Natural killer cell (primary cell): Measurements from ENCODE around the gene TEX14. TPM values are rescaled to one million over a fixed set of nuclear protein-coding genes. Genes with fewer than 3 reads are reported as not detected.

Experiments used
- ATAC-seq, 3 donors: fragments of 150-1000 bp in 2 of 3; fragments of 200-7000 bp in 1 of 3; cut with Tn5 transposase; 1 replicate in 1 of 3; 2 replicates in 2 of 3; pipeline ENCODE4 v1.10.0; 2021; ENCODE audit warnings: mild to moderate bottlenecking in 2 of 3, moderate library complexity in 2 of 3
- DNase-seq, 2 donors: peaks; one replicate each; pipeline versions ENCODE4 v3.0.0 to v3.0.0-alpha.2; 2013 to 2021; ENCODE audit warnings: mixed read lengths in 1 of 2
- H3K27ac ChIP-seq: one replicate; pipeline ENCODE4 v1.5.1; 2013; ENCODE audit warnings: mild to moderate bottlenecking, low read length
- H3K27me3 ChIP-seq: one replicate; pipeline ENCODE4 v1.6.1; 2013; ENCODE audit warnings: low read length; ENCODE audit not compliant: control insufficient read depth, insufficient read depth
- H3K36me3 ChIP-seq: one replicate; pipeline ENCODE4 v1.6.1; 2013; ENCODE audit warnings: low read length; ENCODE audit not compliant: control insufficient read depth, insufficient read depth
- H3K4me1 ChIP-seq: one replicate; pipeline ENCODE4 v1.6.1; 2013; ENCODE audit warnings: low read length; ENCODE audit not compliant: control insufficient read depth, insufficient read depth
- H3K4me3 ChIP-seq: one replicate; pipeline ENCODE4 v1.5.1; 2013; ENCODE audit warnings: low read length
- H3K9me3 ChIP-seq: one replicate; pipeline ENCODE4 v1.6.1; 2013; ENCODE audit warnings: low read length; ENCODE audit not compliant: control insufficient read depth, insufficient read depth
- H3K27ac Mint-ChIP-seq, 2 donors: one replicate each; pipeline ENCODE4 v1.8.0; 2022; ENCODE audit warnings: mild to moderate bottlenecking in 2 of 2, mixed read lengths in 2 of 2, moderate library complexity in 1 of 2
- H3K27me3 Mint-ChIP-seq, 2 donors: one replicate each; pipeline ENCODE4 v1.8.0; 2022; ENCODE audit warnings: low read depth in 2 of 2, mixed read lengths in 2 of 2
- H3K36me3 Mint-ChIP-seq: one replicate; pipeline ENCODE4 v1.8.0; 2022; ENCODE audit warnings: mixed read lengths
- H3K4me1 Mint-ChIP-seq, 2 donors: one replicate each; pipeline ENCODE4 v1.8.0; 2022; ENCODE audit warnings: mixed read lengths in 2 of 2
- H3K4me3 Mint-ChIP-seq: one replicate; pipeline ENCODE4 v1.8.0; 2022; ENCODE audit warnings: mild to moderate bottlenecking, moderate library complexity, mixed read lengths
- H3K9me3 Mint-ChIP-seq, 2 donors: one replicate each; pipeline ENCODE4 v1.8.0; 2022; ENCODE audit warnings: mixed read lengths in 2 of 2
- WGBS: methylation state at CpG from one replicate; pipeline ENCODE4 v1.1.7; 2013; ENCODE audit warnings: missing lambda C conversion rate; ENCODE audit not compliant: insufficient coverage; 5-methylcytosine and 5-hydroxymethylcytosine counted together
- intact Hi-C: fragments of 100-400 bp; cut with micrococcal nuclease; formaldehyde crosslinking; loops from one replicate; pipeline ENCODE4 v1.14.2; 2022
- total RNA-seq, 4 donors: library from RNA; stranded (reverse); fragments of 120-200 nt in 1 of 4; gene quantifications; one replicate each; pipeline versions ENCODE4 v1.2.3 to v1.2.4, GENCODE V29; 2013 to 2022
- TF ChIP-seq, protein P1 (sequence below): fragments of 200-600 bp; IDR thresholded peaks from one replicate; pipeline ENCODE4 v1.8.0; 2022; ENCODE audit warnings: antibody characterized with exemption

TEX14 gene
- total RNA-seq, 3 donors from 2014 or later (not counting 1 experiment from before 2014, with no cell fraction given), result 0.29 to 1.1 (median 0.89) TPM

- Mint-ChIP-seq H3K27me3 (peaks cover 8 to 13% of the 10 kb centered on the region in 2 donors), H3K27ac (no peak overlapping the region), H3K9me3 (no peaks in the 10 kb centered on the region), H3K36me3 (no peaks in the 10 kb centered on the region), H3K4me3 (no peak overlapping the region), H3K4me1 (no peaks in the 10 kb centered on the region)
- Histone ChIP-seq H3K4me1 (no peaks in the 10 kb centered on the region), H3K4me3 (no peak overlapping the region), H3K27me3 (no peaks in the 10 kb centered on the region), H3K27ac (no peak overlapping the region), H3K36me3 (no peaks in the 10 kb centered on the region), H3K9me3 (no peaks in the 10 kb centered on the region)
- no peak for DNase-seq
- ATAC-seq, result no peak
- intact Hi-C loops, result no loop called here
- WGBS, result 69% methylated on average over 3 of the region's 3 CpGs
- TF ChIP-seq, protein P1, sequence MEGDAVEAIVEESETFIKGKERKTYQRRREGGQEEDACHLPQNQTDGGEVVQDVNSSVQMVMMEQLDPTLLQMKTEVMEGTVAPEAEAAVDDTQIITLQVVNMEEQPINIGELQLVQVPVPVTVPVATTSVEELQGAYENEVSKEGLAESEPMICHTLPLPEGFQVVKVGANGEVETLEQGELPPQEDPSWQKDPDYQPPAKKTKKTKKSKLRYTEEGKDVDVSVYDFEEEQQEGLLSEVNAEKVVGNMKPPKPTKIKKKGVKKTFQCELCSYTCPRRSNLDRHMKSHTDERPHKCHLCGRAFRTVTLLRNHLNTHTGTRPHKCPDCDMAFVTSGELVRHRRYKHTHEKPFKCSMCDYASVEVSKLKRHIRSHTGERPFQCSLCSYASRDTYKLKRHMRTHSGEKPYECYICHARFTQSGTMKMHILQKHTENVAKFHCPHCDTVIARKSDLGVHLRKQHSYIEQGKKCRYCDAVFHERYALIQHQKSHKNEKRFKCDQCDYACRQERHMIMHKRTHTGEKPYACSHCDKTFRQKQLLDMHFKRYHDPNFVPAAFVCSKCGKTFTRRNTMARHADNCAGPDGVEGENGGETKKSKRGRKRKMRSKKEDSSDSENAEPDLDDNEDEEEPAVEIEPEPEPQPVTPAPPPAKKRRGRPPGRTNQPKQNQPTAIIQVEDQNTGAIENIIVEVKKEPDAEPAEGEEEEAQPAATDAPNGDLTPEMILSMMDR, result no peak
These were observed 166.6 kb downstream of the TEX14 start for GRCh38 chr17:58525239-58525638.

DNA sequence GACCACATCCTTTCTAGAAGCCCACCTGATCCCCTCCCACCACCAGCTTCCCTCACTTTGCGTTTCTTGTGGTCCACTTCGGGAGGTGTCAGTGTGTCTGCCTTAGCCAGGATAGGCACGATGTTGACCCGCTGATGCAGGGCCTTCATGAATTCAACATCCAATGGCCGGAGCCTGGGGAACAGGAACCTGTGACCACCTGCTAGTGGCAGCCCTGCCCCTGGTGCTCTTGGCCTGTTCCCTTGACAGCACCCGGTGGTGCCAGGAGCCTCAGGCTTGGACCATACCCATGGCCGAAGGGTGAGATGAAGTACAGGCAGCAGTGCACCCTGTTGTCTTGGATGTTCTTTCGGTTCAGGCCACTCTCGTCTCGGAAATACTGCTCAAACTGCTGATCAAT is 170.2 kb downstream of the TEX14 start:
- intact Hi-C loops, result no loop called here
- Histone ChIP-seq H3K36me3 (no peaks in the 10 kb centered on the region), H3K4me1 (peaks cover 20% of the 10 kb centered on the region), H3K4me3 (no peak overlapping the region), H3K27me3 (no peaks in the 10 kb centered on the region), H3K9me3 (no peaks in the 10 kb centered on the region), H3K27ac (no peak overlapping the region)
- Mint-ChIP-seq H3K9me3 (no peaks in the 10 kb centered on the region), H3K27ac (no peak overlapping the region), H3K4me1 (peaks cover 18 to 23% of the 10 kb centered on the region in 2 donors), H3K27me3 (peaks cover 0 to 3% of the 10 kb centered on the region in 2 donors), H3K36me3 (no peaks in the 10 kb centered on the region), H3K4me3 (no peak overlapping the region)
- DNase-seq (no peak), ATAC-seq (no peak)
- WGBS, result 96% methylated on average over 10 of the region's 10 CpGs
- TF ChIP-seq, protein P1, result no peak

DNA sequence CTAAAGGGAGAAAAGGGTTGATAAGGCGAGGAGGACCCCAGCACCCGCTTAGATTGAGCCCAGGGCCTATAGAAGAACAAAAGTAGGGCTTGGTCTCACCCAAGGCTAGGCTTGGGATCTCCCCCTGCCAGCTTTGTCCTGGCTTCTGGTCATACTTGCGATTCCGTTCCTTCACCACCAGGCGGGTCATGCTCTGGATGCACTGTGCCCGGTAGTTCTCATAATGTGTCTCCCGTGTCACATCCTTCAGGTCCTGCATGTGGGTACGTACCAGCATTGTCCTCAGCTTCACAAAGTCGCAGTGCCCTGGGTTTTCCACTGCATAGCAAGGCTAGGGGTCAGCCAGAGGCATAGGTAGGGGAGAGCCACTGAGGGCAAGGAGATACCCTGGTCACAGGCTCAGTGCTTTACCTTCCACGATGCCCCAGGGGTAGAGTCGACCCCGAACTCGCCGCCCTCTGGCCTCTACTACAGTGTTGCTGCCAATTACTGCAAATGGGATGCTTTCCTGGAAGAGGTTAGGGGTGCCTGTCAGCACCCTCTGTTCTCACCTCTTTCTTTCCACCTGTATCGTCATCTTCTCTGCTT is 170.9 kb downstream of the TEX14 start:
- TF ChIP-seq, protein P1, result no peak
- 80% methylated on average over 15 of the region's 15 CpGs for WGBS
- Histone ChIP-seq H3K36me3 (no peaks in the 10 kb centered on the region), H3K27me3 (no peaks in the 10 kb centered on the region), H3K4me3 (no peak overlapping the region), H3K9me3 (no peaks in the 10 kb centered on the region), H3K27ac (no peak overlapping the region), H3K4me1 (peaks cover 24% of the 10 kb centered on the region)
- ATAC-seq (no peak), DNase-seq (peak in 1 of 2 donors; percentile 39)
- H3K27me3 Mint-ChIP-seq, result peaks cover 0 to 3% of the 10 kb centered on the region in 2 donors
- H3K36me3 Mint-ChIP-seq, result no peaks in the 10 kb centered on the region
- peaks cover 25 to 30% of the 10 kb centered on the region in 2 donors for H3K4me1 Mint-ChIP-seq
- H3K4me3 Mint-ChIP-seq, result no peak overlapping the region
- intact Hi-C loops, result no loop called here
- H3K9me3 Mint-ChIP-seq, result no peaks in the 10 kb centered on the region
- H3K27ac Mint-ChIP-seq, result no peak overlapping the region
